Measurements from ENCODE around the gene F7.
"Not testable (repeated sequence)": the region's sequence is repeated elsewhere in the genome, so short reads cannot be mapped to it uniquely, and the experiment has no call there.

The F7 gene

DNA sequence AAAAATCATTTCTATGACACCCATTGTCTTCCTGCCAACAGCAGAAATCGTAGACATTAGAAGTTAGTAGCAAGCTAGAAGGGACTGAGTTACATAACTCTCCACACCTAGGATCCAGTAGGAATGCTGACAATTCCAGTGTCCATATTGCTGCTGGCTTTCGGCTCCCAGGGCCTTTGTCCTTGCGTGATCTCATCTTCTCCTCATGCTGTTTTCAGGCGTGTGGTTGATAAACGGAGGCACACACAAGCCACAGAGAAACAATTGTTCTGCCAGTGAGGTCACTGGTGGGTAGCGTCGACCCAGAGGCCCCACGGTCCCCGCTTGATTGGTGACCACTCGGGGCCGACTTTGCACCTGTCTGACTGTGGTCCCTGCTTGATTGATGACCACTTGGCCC lies 31.6 kb upstream of the F7 start:
- no peak for DNase-seq

GRCh38 chr13:113074401-113074800 lies 31.2 kb upstream of the F7 start:
- DNase-seq: no peak

- no peak for DNase-seq
Observed at GRCh38 chr13:113074876-113075275, 30.7 kb upstream of the F7 start.

- no peak for DNase-seq
Observed at GRCh38 chr13:113075711-113076110, 29.9 kb upstream of the F7 start.

DNA sequence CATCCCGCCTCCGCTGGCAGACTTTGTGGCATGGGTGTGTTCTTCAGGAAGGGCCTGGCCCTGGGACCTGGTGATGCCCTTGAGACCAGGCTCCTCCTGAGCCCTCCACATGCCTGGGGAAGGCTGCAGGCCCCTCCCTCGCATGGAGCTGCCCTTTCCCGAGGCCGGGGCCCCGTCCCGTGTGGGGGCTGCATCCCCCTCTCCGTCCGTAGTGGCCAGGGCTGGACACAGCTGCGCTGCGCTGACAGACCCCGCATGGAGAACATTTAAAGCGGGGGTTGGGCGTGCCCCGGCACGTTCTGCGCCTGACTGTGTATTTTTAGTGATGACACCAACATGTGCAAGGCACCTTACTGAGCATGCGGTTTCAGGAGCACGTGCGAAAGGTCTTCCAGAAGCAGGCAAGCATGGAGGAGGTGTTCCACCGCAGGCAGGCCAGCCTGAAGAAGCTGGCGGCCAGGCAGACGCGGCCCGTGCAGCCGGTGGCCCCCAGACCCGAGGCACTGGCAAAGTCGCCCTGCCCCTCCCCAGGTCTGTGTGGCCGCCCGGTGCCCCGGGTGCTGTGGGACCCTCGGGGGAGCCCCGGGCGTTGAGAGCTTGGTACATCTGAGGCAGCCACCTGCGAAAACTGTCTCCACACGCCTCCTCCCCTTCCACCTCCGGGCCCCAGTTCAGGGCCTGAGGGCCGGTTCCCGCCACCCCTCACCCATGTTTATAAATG lies 28.8 kb upstream of the F7 start:
- no peak for DNase-seq

DNA sequence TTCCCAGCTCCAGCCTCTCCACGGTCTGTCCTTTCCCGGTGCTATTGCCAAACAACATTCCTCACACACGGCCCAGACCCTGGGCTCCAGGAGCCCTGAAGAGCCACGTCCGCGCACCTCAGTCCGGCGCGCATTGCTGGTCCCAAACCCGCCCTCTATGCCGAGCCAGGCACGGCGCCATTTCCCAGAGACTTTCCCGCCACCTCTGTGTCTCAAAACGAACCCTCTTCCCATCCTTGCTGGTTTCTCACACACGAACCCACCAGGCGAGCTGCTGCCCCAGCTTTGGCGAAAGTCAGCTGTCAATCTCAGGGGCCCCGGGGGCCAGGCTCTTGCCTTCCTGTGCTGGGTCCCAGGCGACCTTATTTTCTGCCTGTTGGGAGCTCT lies 28.0 kb upstream of the F7 start:
- DNase-seq: no peak

DNA sequence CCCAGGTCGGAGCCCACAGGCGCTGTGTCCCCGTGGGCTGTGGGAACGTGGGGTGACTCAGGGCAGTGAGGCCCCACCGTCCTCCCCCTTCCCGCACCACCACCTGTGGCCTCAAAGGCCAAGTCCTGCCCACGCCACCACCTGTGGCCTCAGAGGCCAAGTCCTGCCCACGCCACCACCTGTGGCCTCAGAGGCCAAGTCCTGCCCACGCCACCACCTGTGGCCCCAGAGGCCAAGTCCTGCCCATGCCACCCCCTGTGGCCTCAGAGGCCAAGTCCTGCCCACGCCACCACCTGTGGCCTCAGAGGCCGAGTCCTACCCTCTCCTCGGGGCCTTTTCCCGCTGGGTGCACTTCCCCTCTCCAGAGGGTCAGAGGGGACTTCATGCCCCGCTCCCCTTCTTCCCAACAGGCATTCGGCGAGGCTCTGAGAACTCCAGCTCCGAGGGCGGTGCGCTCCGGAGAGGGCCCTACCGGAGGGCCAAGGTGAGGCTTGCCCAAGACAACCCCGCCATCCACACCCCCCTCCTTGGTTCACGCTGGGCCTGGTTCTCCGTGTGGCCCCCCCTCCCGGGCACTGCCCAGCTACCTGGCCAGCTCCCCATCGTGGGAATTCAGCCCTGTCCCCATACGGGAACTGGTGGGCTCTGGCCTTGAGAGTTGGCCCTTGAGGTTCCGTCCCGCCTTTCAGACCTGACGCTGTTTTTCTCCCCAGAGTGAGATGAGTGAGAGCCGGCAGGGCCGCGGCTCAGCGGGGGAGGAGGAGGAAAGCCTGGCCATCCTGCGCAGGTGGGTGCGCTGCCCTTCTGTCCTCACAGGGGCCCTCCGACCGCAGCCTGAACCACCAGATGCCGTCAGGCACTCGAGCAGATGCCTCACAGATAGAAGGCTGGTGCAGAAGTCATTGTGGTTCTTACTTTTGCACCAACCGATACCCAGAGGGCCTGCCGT lies 27.4 kb upstream of the F7 start:
- DNase-seq: no peak

GRCh38 chr13:113078902-113079780 lies 26.4 kb upstream of the F7 start:
- no peak for DNase-seq

DNA sequence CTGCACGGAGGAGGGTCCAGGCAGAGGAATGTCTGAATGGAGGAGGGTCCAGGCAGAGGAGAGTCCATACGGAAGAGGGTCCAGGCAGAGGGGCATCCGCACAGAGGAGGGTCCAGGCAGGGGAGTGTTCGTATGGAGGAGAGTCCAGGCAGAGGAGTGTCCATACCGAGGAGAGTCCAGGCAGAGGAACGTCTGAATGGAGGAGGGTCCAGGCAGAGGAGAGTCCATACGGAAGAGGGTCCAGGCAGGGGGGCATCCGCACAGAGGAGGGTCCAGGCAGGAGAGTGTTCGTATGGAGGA lies 25.9 kb upstream of the F7 start:
- not testable (repeated sequence) for DNase-seq

DNA sequence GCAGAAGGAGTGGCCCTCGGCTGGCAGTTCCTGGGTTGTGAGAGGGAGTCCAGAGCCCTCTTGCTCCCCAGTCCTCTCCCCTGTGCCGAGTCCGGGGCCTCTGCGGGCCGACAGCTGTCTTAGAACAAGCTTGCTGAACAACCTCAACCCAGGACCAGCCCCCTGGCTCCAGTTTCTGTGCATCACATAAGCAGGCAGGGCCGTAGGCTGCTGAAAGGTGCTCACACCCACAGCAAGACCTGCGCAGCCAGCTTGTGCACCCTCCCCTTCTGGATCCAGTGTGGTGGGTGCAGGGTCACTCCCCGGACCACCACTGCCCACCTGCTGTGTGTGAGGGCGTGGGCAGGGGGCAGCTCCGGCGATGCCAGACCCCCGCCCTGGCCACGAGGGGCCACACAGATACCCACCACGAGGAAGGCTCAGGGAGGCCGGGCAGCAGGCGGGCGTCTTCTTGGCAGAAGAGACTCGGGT lies 25.2 kb upstream of the F7 start:
- DNase-seq: no peak

GRCh38 chr13:113080901-113081521 lies 24.6 kb upstream of the F7 start:
- DNase-seq: no peak

GRCh38 chr13:113082198-113083021 lies 23.2 kb upstream of the F7 start:
- DNase-seq: no peak

- DNase-seq: no peak
Observed at GRCh38 chr13:113083022-113083373, 22.6 kb upstream of the F7 start.

GRCh38 chr13:113083402-113084061 lies 22.1 kb upstream of the F7 start:
- DNase-seq: no peak

DNA sequence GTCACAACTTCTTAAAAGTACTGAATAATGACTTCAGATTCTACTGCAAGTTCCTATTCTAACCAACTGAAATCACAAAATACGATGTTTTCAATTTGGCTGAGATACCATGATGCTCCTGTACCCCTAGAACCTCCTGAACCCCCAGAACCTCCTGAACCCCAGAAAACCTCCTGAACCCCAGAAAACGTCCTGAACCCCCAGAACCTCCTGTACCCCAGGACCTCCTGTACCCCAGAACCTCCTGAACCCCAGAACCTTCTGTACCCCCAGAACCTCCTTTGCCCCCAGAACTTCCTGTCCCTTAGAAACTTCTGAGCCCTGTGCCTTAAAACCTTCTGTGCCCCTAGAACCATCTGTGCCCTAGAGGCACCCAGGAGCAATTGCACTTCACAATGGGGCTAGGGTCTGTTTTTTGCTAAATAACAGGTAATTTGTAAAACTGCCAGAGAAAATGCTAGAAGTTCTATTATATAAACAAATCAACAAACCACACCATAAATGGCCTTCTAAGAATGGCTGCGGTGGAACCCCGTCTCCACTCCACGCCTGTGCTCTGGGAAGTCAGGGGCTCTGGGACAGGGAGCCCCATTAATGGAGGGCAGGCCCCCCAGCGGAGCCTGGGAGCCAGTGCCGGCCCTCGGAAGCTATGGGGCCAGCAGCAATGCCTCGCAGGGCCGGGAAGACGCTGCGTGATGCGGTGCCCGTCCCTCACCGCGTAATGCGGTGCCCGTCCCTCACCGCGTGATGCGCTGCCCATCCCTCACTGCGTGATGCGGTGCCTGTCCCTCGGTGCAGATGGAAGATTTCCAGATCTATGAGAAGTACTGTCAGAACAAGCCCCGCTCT lies 21.3 kb upstream of the F7 start:
- no peak for DNase-seq

GRCh38 chr13:113084943-113085540 lies 20.5 kb upstream of the F7 start:
- no peak for DNase-seq

- DNase-seq: no peak
Observed at GRCh38 chr13:113086031-113086750, 19.4 kb upstream of the F7 start.

GRCh38 chr13:113086991-113087922 lies 18.3 kb upstream of the F7 start:
- no peak for DNase-seq

Data from CD4-positive, alpha-beta T cell treated with Interleukin-1 beta for 1 hour (primary cell).